Parathyroid adenoma (tissue), 2 donors: ENCODE measurements around the gene SPATS2L.

ENCODE experiments used
- H2AFZ ChIP-seq: fragments of 300-600 bp; sonication (generic); one replicate; pipeline ENCODE4 v1.7.0; 2017; ENCODE audit warnings: antibody characterized with exemption, mild to moderate bottlenecking
- H3K27ac ChIP-seq: fragments of 300-600 bp; sonication (generic); one replicate; pipeline ENCODE4 v1.7.0; 2017
- H3K27me3 ChIP-seq: fragments of 300-600 bp; sonication (generic); one replicate; pipeline ENCODE4 v1.7.0; 2017; ENCODE audit warnings: low read length; ENCODE audit not compliant: control insufficient read depth, insufficient read depth
- H3K36me3 ChIP-seq: fragments of 300-600 bp; sonication (generic); one replicate; pipeline ENCODE4 v1.7.0; 2017; ENCODE audit warnings: low read length; ENCODE audit not compliant: control insufficient read depth, insufficient read depth
- H3K4me1 ChIP-seq: fragments of 300-600 bp; sonication (generic); one replicate; pipeline ENCODE4 v1.7.0; 2017; ENCODE audit warnings: control low read depth
- H3K4me2 ChIP-seq: fragments of 300-600 bp; sonication (generic); one replicate; pipeline ENCODE4 v1.7.0; 2017; ENCODE audit warnings: low read length
- H3K4me3 ChIP-seq: fragments of 300-600 bp; sonication (generic); one replicate; pipeline ENCODE4 v1.7.0; 2017; ENCODE audit warnings: low read depth, low read length
- H3K79me2 ChIP-seq: fragments of 300-600 bp; sonication (generic); one replicate; pipeline ENCODE4 v1.7.0; 2017; ENCODE audit warnings: control low read depth
- H3K9ac ChIP-seq: fragments of 300-600 bp; sonication (generic); one replicate; pipeline ENCODE4 v1.7.0; 2017; ENCODE audit warnings: mild to moderate bottlenecking
- H3K9me3 ChIP-seq: fragments of 300-600 bp; sonication (generic); one replicate; pipeline ENCODE4 v1.7.0; 2017; ENCODE audit warnings: low read length; ENCODE audit not compliant: control insufficient read depth
- TF ChIP-seq, protein P1 (sequence below): fragments of 300-600 bp; sonication (generic); IDR thresholded peaks from one replicate; pipeline ENCODE4 v1.7.0; 2017; ENCODE audit warnings: antibody characterized with exemption, mild to moderate bottlenecking
- donor health status: primary hyperparathyroidism.

SPATS2L gene

DNA sequence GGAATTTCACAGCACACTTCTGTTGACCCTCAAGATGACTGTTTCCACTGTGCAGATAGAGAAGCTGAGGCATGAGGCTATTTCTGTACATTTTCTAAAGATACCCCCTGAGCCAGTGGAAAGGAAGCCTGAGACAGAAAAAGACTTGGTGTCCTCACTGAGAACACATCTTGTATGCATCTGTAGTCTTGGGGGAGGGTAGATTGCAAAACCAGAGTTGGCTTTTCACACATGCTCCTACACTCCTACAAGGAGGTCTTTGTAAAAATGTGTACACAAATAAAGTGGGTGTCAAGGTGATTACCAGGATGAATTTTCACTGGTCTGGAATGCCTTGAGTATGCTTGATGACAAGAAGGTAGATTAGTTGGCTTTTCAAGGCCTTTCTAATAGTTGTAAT, 105.3 kb downstream of the SPATS2L start:
- no peak overlapping the region for H2AFZ ChIP-seq
- H3K4me2 ChIP-seq: no peak overlapping the region
- H3K79me2 ChIP-seq: no peaks in the 10 kb centered on the region
- TF ChIP-seq, protein P1, sequence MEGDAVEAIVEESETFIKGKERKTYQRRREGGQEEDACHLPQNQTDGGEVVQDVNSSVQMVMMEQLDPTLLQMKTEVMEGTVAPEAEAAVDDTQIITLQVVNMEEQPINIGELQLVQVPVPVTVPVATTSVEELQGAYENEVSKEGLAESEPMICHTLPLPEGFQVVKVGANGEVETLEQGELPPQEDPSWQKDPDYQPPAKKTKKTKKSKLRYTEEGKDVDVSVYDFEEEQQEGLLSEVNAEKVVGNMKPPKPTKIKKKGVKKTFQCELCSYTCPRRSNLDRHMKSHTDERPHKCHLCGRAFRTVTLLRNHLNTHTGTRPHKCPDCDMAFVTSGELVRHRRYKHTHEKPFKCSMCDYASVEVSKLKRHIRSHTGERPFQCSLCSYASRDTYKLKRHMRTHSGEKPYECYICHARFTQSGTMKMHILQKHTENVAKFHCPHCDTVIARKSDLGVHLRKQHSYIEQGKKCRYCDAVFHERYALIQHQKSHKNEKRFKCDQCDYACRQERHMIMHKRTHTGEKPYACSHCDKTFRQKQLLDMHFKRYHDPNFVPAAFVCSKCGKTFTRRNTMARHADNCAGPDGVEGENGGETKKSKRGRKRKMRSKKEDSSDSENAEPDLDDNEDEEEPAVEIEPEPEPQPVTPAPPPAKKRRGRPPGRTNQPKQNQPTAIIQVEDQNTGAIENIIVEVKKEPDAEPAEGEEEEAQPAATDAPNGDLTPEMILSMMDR: no peak
- H3K9ac ChIP-seq: no peak overlapping the region
- no peaks in the 10 kb centered on the region for H3K36me3 ChIP-seq
- no peaks in the 10 kb centered on the region for H3K9me3 ChIP-seq
- no peaks in the 10 kb centered on the region for H3K27me3 ChIP-seq
- H3K27ac ChIP-seq: no peak overlapping the region
- peaks cover 5% of the 10 kb centered on the region for H3K4me1 ChIP-seq
- no peak overlapping the region for H3K4me3 ChIP-seq

DNA sequence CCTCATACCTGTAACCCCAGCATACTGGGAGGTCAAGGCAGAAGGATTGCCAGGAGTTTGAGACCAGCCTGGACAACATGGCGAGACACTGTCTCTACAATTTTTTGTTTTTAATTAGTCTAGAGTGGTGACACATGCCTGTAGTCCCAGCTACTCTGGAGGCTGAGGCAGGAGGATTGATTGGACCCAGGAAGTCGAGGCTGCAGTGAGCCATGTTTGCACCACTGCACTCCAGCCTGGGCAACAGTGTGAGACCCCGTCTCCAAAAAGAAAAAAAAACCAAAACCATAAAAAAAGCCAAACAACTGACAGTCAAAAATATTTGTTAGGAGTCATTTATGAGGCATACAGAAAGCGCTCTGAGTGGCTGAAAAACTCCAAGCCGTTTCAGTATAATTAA, 107.9 kb downstream of the SPATS2L start:
- Histone ChIP-seq H3K4me1 (peaks cover 5% of the 10 kb centered on the region), H3K9ac (no peak overlapping the region), H3K27ac (no peak overlapping the region), H2AFZ (no peak overlapping the region), H3K4me3 (no peak overlapping the region), H3K79me2 (no peaks in the 10 kb centered on the region), H3K27me3 (no peaks in the 10 kb centered on the region), H3K36me3 (no peaks in the 10 kb centered on the region), H3K9me3 (no peaks in the 10 kb centered on the region), H3K4me2 (no peak overlapping the region)
- TF ChIP-seq, protein P1: no peak

DNA sequence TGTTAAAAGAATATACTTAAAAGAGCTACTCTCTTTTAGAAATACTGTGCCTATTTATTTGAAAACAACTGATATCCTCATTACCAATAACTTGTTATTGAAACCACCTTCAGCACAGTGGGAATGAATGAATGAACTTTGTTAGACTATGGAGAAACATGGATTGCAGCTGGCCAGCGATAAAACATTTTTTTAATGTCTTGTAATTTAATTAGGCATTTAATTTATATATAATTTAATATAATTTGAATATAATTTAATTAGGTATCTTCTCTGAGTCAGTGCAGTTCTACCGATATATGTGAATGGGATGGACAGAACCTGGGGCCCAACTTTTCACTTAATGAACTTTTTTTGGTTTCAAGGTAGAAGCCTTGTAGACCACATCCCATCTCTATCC, 109.0 kb downstream of the SPATS2L start:
- Histone ChIP-seq H2AFZ (no peak overlapping the region), H3K9me3 (no peaks in the 10 kb centered on the region), H3K4me2 (no peak overlapping the region), H3K79me2 (no peaks in the 10 kb centered on the region), H3K27me3 (no peaks in the 10 kb centered on the region), H3K9ac (no peak overlapping the region), H3K4me3 (no peak overlapping the region), H3K4me1 (peaks cover 5% of the 10 kb centered on the region), H3K27ac (no peak overlapping the region), H3K36me3 (no peaks in the 10 kb centered on the region)
- TF ChIP-seq, protein P1: no peak

- H3K27me3 ChIP-seq: no peaks in the 10 kb centered on the region
- no peak overlapping the region for H3K27ac ChIP-seq
- no peaks in the 10 kb centered on the region for H3K36me3 ChIP-seq
- no peaks in the 10 kb centered on the region for H3K9me3 ChIP-seq
- no peak overlapping the region for H2AFZ ChIP-seq
- no peak overlapping the region for H3K4me2 ChIP-seq
- no peak overlapping the region for H3K9ac ChIP-seq
- H3K79me2 ChIP-seq: no peaks in the 10 kb centered on the region
- no peak overlapping the region for H3K4me3 ChIP-seq
- peaks cover 5% of the 10 kb centered on the region for H3K4me1 ChIP-seq
- TF ChIP-seq, protein P1: no peak
Measured at GRCh38 chr2:200416878-200417277, 110.4 kb downstream of the SPATS2L start.

DNA sequence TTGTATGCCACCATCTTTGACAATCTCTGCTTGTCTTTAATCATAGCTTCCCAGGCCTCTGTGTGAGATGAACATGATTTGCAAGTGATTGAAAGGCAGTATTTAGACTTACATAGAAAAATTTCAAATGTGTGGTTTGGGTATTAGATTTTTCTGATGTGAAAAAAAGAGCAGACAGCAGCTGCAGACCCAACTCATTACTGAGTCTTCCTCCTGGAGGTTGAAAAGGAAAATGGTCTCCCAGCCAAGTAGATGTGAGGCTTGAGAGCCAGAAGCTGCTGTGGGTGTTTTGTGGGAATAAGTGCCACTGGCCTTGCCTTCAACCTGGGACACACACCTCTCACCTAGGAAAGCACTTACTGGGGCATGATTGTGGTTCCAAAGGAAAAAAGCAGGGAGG, 110.9 kb downstream of the SPATS2L start:
- Histone ChIP-seq H3K4me1 (peaks cover 5% of the 10 kb centered on the region), H3K27me3 (no peaks in the 10 kb centered on the region), H2AFZ (no peak overlapping the region), H3K4me2 (no peak overlapping the region), H3K79me2 (no peaks in the 10 kb centered on the region), H3K9me3 (no peaks in the 10 kb centered on the region), H3K4me3 (no peak overlapping the region), H3K36me3 (no peaks in the 10 kb centered on the region), H3K27ac (no peak overlapping the region), H3K9ac (no peak overlapping the region)
- TF ChIP-seq, protein P1: no peak
